Activated CD4-positive, CD25-positive, alpha-beta regulatory T cell treated with anti-CD3 and anti-CD28 coated beads, Interleukin-2, amount 50 U/mL, for 24 hours (primary cell): Measurements from ENCODE around the gene ARHGAP23.

Experiments used
- ATAC-seq, 2 donors: fragments of 150-1000 bp; cut with Tn5 transposase; one replicate each; pipeline ENCODE4 v1.10.0; 2021; ENCODE audit warnings: mild to moderate bottlenecking in 1 of 2, moderate library complexity in 1 of 2

The ARHGAP23 gene

DNA sequence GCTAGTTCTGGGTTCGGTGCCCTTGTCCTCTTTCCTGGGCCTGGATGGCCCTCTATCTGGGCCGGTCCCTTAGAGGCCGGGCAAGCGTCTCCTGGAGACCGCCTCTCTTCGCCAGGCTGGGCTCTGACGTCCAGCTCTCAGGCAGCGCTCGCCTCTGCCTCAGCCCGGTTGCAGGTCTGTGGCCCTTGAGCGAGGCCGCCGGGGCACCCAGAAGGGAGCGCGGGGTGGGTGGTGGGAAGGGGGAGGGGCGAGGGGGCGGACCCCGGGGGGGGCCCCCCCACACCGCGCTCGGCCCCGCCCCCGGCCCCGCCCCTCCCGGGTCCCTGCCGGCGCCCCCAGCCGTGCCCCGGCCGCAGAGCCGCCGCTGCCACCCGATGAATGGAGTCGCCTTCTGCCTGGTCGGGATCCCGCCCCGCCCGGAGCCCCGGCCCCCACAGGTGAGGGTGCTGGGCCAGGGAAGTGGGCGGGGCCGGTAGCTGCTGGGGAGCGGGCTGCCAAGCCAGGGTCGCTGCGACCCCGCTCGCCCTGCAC lies at the start of gene ARHGAP23:
ARHGAP23 (plus strand) TSS at position 353 of the 531 bp plus-strand sequence; CDS start at position 375, 22 bp downstream.
- ATAC-seq, result peak; percentile 45 to 48

DNA sequence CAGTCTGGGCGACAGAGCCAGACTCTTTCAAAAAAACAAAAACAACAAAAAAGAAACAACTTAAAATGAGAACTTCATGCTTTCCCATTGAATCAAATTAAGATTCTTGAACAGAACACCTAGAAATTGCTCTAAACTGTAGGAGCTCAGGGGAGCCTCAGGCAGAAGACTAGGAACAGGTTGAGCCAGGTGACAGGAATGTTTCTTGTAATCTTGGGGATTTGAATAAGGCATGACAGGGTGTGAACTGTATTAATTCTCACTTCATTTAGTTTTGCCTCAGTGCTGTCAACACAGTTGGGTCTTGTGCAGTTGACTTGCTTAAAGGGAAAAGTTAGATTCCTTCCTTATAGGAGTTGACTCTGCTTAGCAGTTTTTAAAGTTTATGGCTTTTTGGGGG lies 48.8 kb upstream of the ARHGAP23 start:
- no peak for ATAC-seq

DNA sequence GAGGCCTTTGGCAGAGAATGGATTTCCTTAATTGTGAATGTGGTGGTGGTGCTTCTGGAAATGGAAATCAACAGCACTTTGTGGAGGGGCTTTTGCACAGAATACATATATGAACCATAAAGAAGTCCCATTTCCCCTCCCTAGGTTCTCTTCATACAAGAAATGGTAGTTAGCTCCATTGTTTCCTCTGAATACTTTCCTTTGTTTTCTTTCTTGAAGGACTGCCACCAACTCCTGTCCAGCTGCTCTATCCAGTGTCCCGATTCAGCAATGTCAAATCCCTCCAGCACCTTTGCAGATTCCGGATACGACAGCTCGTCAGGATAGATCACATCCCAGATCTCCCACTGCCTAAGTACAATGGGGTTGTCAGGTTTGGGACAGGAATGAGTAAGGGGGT lies 33.2 kb upstream of the ARHGAP23 start:
- ATAC-seq, result no peak

DNA sequence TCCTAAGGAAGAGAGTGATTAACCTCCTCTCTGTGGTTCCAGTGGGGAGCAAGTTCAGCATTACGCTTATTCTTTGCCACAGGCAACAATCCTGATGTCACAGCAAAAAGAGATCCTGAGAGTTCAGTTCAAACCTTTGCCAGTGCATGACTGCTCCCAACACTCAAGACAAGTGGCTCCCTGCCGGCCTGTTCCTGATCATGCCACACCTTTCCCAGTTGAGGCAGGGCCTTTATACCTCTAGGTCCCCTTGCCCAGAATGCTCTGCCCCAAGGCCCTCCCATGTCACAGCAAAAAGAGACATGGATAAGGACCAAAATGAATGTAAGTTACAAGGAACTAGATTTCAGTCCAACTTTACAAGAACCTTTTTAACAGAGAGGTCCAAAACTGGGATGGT lies 31.0 kb upstream of the ARHGAP23 start:
- no peak for ATAC-seq

DNA sequence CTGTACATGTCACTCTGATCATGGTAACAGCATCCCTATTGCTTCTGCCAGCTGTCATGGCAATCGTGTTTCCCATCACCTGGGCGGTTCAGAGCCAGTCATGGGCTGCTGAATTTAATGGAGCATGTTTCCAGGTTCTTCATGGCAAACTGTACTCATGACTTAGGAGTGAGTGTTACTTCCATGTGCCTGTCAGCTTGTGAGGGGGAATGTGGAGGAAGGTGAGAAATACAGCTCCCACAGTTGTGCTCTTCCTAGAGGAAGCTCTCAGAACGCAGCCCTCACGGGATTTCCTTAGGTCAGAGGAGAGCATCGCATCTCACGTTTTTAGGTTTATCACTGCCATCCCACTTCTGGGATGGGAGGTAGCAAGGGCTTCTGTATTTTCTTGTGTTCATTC lies 28.0 kb upstream of the ARHGAP23 start:
- ATAC-seq, result no peak

DNA sequence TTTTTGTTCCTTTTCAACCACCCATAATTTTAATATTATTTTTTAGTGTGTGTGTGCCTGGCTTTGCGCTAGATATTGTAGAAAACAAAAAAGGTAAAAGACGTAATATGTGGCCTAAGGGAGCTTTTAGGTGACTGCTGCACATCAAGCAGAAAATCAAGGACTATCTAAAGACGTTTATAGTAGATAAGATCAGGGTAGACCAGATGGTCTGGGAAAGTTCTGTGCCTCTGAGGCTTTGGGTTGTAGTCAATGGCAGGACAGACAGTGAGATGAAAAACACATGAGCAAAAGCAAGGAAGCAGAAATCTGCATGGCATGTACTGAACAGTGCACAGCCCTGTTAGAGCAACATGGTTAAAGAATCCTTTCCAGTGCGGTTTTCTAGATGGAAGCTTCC lies 26.8 kb upstream of the ARHGAP23 start:
- no peak for ATAC-seq

DNA sequence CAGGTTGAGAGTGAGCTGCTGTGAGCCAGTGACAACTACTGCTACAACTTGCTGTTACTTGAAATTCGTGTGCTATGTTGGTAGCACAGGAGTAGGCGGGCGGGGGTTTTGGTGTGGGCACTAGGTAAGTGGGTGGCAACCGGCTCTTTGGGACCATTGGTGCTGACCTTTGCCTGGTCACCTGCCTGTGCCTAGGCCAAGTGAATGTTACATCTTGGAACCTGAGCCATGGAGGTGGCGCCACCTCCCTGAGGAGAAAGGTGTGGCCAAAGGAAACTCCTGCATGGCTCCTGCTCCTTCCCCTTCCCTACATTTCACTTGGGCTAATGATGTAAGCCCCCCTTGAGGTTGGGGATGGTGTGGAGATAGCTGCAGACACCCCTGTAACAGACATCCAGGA lies 25.4 kb upstream of the ARHGAP23 start:
- ATAC-seq, result no peak

- ATAC-seq, result no peak
Measured at GRCh38 chr17:38403491-38403890, 24.8 kb upstream of the ARHGAP23 start.

- ATAC-seq, result no peak
Measured at GRCh38 chr17:38404174-38404943, 23.9 kb upstream of the ARHGAP23 start.

DNA sequence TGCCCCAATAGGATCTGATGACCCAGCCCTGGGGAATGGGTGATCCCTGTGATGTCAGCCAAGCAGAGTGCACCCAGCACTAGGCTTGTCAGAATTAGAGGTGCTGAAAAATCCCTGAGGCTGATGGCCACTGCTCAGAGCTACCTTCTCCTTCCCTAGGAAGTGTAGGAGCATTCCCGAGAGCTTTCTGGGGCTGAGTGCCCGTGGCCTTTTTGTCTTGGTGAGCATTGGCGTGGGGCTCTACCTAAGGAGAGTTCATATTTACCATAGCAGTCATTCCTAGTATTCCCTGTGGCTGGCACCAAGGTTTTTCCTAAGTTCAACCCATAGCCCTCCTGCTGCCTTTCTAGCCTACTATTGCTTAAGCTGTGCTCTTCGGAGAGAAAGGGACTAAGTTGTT lies 22.6 kb upstream of the ARHGAP23 start:
- no peak for ATAC-seq

DNA sequence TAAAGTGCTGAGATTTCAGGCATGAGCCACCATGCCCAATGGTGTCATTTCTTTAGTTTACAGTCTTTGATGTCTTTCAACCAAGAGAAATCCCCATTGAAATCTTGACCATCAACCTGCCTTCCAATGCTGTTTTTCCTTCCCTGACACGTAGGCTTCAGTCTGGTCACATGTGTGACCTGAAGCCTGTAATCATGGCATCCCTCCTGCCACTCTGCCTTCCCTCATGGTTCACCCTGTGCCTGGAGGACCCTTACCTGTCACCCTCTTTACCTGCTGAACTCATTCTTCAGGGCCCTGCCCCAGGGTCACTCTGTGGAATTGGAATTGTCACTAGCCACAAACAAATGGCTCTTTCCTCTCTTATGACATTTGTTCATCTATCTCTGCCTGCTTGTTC lies 18.1 kb upstream of the ARHGAP23 start:
- ATAC-seq, result no peak

DNA sequence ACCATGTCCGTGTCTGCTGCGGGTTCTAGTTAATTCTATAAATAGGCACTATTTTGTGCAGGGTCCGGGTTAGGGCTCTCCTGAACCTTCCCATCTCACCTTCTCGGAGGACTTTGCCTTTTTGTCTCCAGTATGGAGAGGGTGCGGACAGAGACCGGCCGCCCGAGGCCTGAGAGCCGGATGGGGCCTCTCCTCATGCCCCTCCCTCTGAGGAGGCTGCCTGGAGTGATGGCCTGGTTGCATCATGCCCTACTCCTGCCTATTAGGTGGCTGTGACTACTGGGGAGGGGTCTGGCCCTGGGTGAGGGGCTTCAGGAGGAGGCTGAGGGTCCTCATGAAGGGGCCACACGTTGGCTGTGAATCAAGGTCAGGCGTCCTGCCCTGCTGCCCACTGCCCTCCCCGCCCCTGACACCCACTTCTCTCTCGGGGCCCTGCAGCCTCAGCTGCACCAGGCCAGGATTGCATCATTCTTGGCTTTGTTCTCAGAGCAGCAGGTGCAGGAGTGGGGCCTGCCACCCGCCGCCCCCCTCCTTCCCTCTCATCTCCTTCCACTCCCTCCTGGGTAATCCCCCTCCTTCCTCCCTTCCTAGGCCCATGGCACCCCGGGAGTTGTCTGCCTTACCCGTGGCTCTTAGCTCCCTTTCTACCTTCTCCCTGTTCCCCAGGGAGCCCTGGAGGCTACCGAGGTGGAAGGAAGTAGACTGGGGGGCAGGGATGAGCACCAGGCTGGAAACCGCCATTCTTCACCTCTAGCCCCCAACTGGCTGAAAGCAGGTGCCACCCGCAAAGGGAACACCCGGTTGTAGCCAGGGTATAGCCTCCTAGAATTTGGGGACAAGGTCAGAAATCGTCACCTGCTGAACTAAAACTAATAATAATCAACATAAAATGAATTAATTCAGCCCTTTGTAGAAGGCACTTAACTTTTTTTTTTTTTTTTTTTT lies 12.7 kb upstream of the ARHGAP23 start:
- ATAC-seq, result peak in 1 of 2 donors; percentile 24

- no peak for ATAC-seq
Measured at GRCh38 chr17:38416840-38417209, 11.4 kb upstream of the ARHGAP23 start.

- ATAC-seq, result no peak
Measured at GRCh38 chr17:38417210-38417951, 10.9 kb upstream of the ARHGAP23 start.

DNA sequence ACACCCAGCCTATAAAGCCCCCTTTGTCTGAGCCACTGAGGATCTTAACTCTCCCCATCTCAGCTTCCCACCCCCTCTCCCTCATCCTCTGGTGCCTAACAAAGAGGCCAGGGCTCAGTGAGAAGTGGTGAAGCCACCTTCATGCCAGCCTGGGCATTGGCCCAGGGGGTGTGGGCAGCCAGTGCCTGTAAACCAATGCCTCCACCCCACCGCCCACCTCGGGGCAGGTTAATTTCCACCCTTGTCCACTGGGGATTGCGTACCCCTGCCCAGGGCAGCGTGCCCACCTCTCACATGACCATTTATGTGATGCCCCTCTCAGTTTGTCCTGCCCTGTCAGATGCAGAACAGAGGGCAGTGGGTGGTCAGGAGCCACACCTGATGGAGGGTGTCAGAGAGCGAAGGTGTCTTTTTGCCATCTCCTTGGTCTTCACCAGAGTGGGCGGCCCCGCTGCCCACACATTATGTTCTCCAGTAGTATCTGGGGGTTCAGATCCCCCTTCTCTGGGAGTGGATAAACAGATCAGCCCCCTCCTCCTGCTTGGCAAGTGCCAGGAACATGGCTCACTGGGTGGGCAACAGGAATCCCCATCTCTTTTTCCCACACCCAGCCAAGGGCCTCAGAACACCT lies 10.1 kb upstream of the ARHGAP23 start:
- no peak for ATAC-seq

DNA sequence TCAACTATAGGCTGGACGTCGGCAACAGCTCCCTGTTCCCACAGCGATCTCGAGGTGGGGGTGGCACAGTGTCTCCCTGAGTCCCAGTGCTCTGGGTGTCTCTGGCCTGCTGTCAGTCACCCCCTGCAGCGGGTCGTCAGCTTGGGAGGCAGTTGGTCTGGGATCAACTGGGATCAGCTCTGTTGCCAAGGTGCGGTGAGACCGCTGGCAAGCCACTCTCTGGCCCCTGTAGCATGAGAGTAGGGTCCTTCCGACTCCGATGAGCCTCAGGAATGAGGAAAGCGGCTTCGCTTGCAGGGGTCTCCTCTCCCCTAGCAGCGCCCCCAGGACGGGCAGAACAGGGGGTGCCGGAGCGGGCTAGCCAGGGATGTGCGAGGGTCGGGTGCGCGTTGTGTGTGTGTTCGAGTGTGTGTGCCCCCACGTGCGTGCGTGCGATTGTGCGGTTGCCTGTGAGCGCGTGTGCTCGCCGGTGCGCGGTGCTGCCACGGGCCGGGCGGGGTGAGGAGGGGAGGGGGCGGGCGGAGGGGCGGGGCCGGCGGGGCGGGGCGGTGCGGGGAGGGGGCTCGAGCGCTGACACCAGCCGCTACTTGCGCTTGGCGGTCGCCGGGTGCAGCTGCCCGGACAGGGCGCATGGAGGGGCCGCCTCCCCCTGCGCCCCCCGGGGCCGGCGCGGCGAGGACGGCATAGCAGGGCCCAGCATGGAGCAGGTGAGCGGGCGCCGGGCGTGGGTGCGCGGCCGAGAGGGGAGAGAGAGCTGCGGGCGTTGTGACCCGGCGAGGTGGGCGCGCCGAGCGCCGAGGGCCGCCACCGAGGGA lies 9.4 kb upstream of the ARHGAP23 start:
- no peak for ATAC-seq

GRCh38 chr17:38419508-38419981 lies 8.7 kb upstream of the ARHGAP23 start:
- ATAC-seq, result no peak

DNA sequence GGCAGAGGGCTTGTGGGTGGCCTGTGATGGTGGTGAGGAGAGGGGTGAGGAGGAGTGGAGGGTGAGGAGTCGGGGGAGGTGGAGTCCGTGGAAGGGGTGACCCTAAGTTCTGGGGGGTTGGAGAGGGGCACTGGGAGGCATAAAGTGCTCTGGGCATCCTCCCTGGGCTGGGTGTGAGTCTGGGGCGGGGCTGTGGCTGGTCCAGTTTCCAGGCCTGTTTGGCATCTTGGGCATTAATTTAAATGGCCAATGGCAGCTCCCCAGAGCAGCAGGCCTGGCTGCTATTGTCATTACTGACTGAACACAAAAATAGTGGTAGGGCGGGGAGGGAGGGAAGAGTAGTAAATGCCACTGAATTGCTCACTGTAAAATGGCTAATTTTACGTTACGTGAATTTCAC lies 7.7 kb upstream of the ARHGAP23 start:
- no peak for ATAC-seq

DNA sequence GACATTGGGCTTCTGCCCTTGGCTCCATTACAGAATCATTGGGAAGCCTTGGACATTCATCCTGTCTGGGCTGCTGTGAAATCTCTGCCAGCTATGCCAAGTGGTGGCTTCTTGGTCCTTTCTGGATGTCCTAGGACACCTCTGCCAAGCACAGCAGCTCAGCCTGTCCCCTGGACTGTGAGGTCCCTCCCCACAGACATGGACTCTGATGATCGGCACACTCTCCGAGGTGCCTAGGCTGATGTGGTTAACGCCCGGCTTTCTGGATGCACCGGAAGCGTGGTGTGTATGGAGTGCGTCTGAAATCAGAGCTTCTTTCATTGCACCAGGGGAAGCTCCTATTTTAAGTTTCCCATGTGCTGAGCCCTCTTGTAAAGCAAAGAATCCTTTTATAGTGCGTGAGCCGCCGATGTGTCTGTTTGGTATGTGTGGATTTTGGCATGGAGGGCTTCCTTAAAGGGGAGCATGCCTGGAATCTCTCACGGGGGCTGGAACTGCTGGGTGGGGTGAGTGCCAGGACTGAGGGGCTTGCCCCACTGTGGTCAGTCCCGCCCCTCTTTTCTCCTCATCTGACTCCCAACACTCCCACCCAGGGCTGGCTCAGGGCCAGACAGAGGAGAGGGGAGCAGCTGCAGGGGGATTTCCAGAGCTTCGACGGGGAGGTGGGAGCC lies 7.0 kb upstream of the ARHGAP23 start:
- ATAC-seq, result no peak
